Keratinocyte (primary cell): ENCODE measurements around the gene PPP1R13L. TPM values are rescaled to one million over a fixed set of nuclear protein-coding genes. Genes with fewer than 3 reads are reported as not detected.

Experiments
- DNase-seq: peaks from one replicate; pipeline ENCODE4 v3.0.0-alpha.2; 2011; ENCODE audit warnings: low read depth, missing footprints, low spot score
- FAIRE-seq: peaks from 2 replicates; lab custom pipeline; 2011; peaks lifted over from hg19 to GRCh38; lab: Jason Lieb, UNC
- H2AFZ ChIP-seq: 2 replicates; pipeline ENCODE4 v1.6.0; 2012; ENCODE audit warnings: low read length, control low read depth, inconsistent platforms; ENCODE audit not compliant: control insufficient read depth
- H3K27ac ChIP-seq: 2 replicates; pipeline ENCODE4 v1.5.1; 2011; ENCODE audit warnings: low read length; ENCODE audit not compliant: control insufficient read depth, insufficient read depth
- H3K27me3 ChIP-seq: 3 replicates; pipeline ENCODE4 v1.6.0; 2011; ENCODE audit warnings: low read length; ENCODE audit not compliant: control insufficient read depth, insufficient read depth; ENCODE audit errors: extremely low read depth
- H3K36me3 ChIP-seq, 2 experiments: 2 replicates in 1 of 2; 3 replicates in 1 of 2; pipeline ENCODE4 v1.5.1; 2011; ENCODE audit warnings: low read length in 2 of 2, mild to moderate bottlenecking in 1 of 2; ENCODE audit not compliant: control insufficient read depth in 2 of 2, insufficient read depth in 2 of 2; ENCODE audit errors: extremely low read depth in 1 of 2
- H3K4me1 ChIP-seq: 3 replicates; pipeline ENCODE4 v1.5.1; 2011; ENCODE audit warnings: low read length; ENCODE audit not compliant: control insufficient read depth, insufficient read depth; ENCODE audit errors: extremely low read depth
- H3K4me2 ChIP-seq: 3 replicates; pipeline ENCODE4 v1.6.0; 2011; ENCODE audit warnings: low read depth, low read length; ENCODE audit not compliant: control insufficient read depth, insufficient read depth; ENCODE audit errors: extremely low read depth
- H3K4me3 ChIP-seq, 3 experiments: fragments of 200-600 bp in 1 of 3; sonication (generic) in 1 of 3; 2 replicates in 2 of 3; 3 replicates in 1 of 3; pipeline ENCODE4 v1.5.1; 2011 to 2016; ENCODE audit warnings: low read length in 3 of 3, mild to moderate bottlenecking in 3 of 3, control low read depth in 2 of 3, inconsistent platforms in 1 of 3, low read depth in 1 of 3, mixed read lengths in 1 of 3, mixed run types in 1 of 3, moderate library complexity in 1 of 3; ENCODE audit not compliant: control insufficient read depth in 2 of 3, insufficient read depth in 2 of 3; ENCODE audit errors: extremely low read depth in 1 of 3
- H3K79me2 ChIP-seq: 2 replicates; pipeline ENCODE4 v1.6.0; 2012; ENCODE audit warnings: low read length; ENCODE audit not compliant: control insufficient read depth, insufficient read depth
- H3K9ac ChIP-seq: 3 replicates; pipeline ENCODE4 v1.6.0; 2011; ENCODE audit warnings: low read length; ENCODE audit not compliant: control insufficient read depth, insufficient read depth; ENCODE audit errors: extremely low read depth
- H3K9me1 ChIP-seq: 3 replicates; pipeline ENCODE4 v1.6.0; 2011; ENCODE audit warnings: low read length; ENCODE audit not compliant: control insufficient read depth, insufficient read depth; ENCODE audit errors: extremely low read depth
- H3K9me3 ChIP-seq: 2 replicates; pipeline ENCODE4 v1.5.1; 2012; ENCODE audit warnings: low read depth, low read length; ENCODE audit not compliant: control insufficient read depth
- H4K20me1 ChIP-seq: 3 replicates; pipeline ENCODE4 v1.6.0; 2011; ENCODE audit warnings: low read length; ENCODE audit not compliant: control insufficient read depth, insufficient read depth; ENCODE audit errors: extremely low read depth
- EZH2 ChIP-seq: IDR thresholded peaks from one replicate; pipeline ENCODE4 v1.6.1; 2012; ENCODE audit warnings: inconsistent platforms, mild to moderate bottlenecking, low read length, moderate library complexity
- dilution Hi-C: fragments of 300-500 bp; cut with MboI; formaldehyde crosslinking; loops from one replicate; pipeline ENCODE4 v1.7.0; 2020; ENCODE audit warnings: low sequenced_read_pairs; ENCODE audit not compliant: extremely low pct_ligation_motif_present
- polyA plus RNA-seq, 5 experiments: library from polyadenylated mRNA; depleted of rRNA in 3 of 5; stranded (reverse) in 3 of 5; stranded (forward) in 1 of 5; unstranded in 1 of 5; fragments of >200 nt; gene quantifications; 1 replicate in 1 of 5; 2 replicates in 3 of 5; 3 replicates in 1 of 5; pipeline versions ENCODE4 v1.2.1 to v1.2.3, GENCODE V29; 2011 to 2012; ENCODE audit warnings: missing spikeins in 2 of 5, low read depth in 1 of 5, low replicate concordance in 1 of 5
- TF ChIP-seq, protein P1 (sequence below), 3 experiments: IDR thresholded peaks in 1 of 3; conservative IDR thresholded peaks in 1 of 3; optimal IDR thresholded peaks in 1 of 3; 2 replicates in 2 of 3; 3 replicates in 1 of 3; pipeline versions ENCODE3 to v1.5.1; 2011; ENCODE audit warnings: low read length in 3 of 3, mild to moderate bottlenecking in 3 of 3, moderate library complexity in 2 of 3, control low read depth in 1 of 3, inconsistent platforms in 1 of 3; ENCODE audit not compliant: insufficient read depth in 2 of 3; ENCODE audit errors: extremely low read depth in 1 of 3

The PPP1R13L gene
- polyA plus RNA-seq, 1 donor (not counting 4 experiments of a cell fraction or from before 2014, with no cell fraction given), result 31.2 TPM

DNA sequence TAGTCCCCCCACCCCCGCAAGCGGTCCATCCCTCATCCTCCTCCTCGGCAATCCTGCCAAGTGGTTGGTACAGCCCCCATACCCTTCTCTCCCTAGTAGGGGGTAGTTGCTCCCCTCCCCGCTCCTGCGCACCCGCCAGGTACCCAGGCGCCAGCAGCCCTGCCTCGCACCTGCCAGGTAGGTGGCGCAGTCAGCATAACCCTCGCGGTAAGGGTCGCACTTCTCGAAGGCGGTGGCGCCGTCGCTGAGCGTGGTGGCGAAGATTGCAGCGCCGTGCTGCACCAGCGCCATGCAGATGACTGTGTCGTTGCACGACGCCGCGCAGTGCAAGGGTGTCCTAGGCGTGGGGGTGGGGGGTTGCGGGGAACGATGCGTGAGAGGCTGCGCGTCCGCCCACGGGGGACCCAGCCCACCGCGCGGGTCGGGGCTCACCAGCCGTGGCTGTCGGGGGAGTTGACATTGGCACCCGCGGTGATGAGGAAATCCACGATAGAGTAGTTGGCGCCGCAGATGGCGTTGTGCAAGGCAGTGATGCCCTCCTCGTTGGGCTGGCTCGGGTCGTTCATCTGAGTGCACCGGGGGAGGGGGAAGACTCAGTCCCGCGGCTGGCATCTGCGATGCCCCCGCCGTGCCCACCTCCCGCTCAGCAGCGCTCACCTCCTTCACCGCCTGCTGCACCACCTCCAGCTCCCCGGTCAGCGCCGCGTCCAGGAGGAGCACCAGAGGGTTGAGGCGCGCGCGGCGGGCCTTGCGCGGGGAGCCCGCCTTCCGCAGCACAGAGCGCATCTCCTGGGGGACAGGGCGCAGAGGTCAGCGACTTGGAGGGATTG, 19.3 kb downstream of the PPP1R13L start:
- H3K79me2 ChIP-seq, result peaks cover 8% of the 10 kb centered on the region

DNA sequence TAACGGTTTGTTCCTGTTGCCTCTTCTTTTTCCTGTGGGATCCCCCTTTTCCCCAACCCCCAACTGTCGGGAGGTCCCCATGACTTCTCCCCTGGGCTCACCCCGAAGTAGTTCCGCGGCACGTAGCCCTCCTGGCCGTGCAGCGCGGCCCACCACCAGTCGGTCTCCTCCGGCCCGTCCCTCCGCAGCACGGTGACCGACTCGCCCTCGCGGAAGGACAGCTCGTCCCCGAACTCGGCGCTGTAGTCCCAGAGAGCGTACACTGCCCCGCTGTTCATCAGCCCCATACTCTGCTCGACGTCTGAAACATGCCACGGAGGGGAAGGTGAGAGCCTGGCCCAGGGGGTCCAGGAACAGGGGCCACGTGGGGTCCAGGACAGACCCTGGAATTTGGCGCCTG, 22.4 kb downstream of the PPP1R13L start:
- FAIRE-seq (no peak), DNase-seq (no peak)
- H3K9me3 ChIP-seq, result no peaks in the 10 kb centered on the region
- TF ChIP-seq, protein P1, sequence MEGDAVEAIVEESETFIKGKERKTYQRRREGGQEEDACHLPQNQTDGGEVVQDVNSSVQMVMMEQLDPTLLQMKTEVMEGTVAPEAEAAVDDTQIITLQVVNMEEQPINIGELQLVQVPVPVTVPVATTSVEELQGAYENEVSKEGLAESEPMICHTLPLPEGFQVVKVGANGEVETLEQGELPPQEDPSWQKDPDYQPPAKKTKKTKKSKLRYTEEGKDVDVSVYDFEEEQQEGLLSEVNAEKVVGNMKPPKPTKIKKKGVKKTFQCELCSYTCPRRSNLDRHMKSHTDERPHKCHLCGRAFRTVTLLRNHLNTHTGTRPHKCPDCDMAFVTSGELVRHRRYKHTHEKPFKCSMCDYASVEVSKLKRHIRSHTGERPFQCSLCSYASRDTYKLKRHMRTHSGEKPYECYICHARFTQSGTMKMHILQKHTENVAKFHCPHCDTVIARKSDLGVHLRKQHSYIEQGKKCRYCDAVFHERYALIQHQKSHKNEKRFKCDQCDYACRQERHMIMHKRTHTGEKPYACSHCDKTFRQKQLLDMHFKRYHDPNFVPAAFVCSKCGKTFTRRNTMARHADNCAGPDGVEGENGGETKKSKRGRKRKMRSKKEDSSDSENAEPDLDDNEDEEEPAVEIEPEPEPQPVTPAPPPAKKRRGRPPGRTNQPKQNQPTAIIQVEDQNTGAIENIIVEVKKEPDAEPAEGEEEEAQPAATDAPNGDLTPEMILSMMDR (optimal IDR thresholded peaks at IDR 0.05 in 1 of 3, IDR thresholded peaks at IDR 0.05 in 1 of 3, conservative IDR thresholded peaks at IDR 0.05 in 1 of 3; ENCODE audit: extremely low read depth in 1 of 3, insufficient read depth in 2 of 3, low read length in 3 of 3), result no peak
- no peak for TF ChIP-seq EZH2
- H3K4me3 ChIP-seq, result no peak overlapping the region
- H3K27me3 ChIP-seq, result no peaks in the 10 kb centered on the region
- H2AFZ ChIP-seq, result no peak overlapping the region
- H3K4me2 ChIP-seq, result no peak overlapping the region
- no peak overlapping the region for H3K9ac ChIP-seq
- H3K27ac ChIP-seq, result no peak overlapping the region
- no peaks in the 10 kb centered on the region for H4K20me1 ChIP-seq
- peaks cover 9% of the 10 kb centered on the region for H3K4me1 ChIP-seq
- dilution Hi-C loops, result no loop called here
- H3K79me2 ChIP-seq, result peaks cover 8% of the 10 kb centered on the region
- H3K36me3 ChIP-seq, result peaks cover 19 to 25% of the 10 kb centered on the region in 2 experiments
- no peaks in the 10 kb centered on the region for H3K9me1 ChIP-seq

More for the DNA sequence above, 19.3 kb downstream of the PPP1R13L start:
- Histone ChIP-seq H3K36me3 (peaks cover 18 to 23% of the 10 kb centered on the region in 2 experiments), H2AFZ (no peak overlapping the region), H4K20me1 (no peaks in the 10 kb centered on the region), H3K9me1 (no peaks in the 10 kb centered on the region), H3K4me3 (no peak overlapping the region), H3K27ac (no peak overlapping the region), H3K27me3 (no peaks in the 10 kb centered on the region), H3K9me3 (no peaks in the 10 kb centered on the region), H3K4me1 (no peaks in the 10 kb centered on the region), H3K4me2 (no peak overlapping the region), H3K9ac (no peak overlapping the region)
- DNase-seq, result no peak
- FAIRE-seq, result no peak
- TF ChIP-seq, protein P1 (optimal IDR thresholded peaks at IDR 0.05 in 1 of 3, IDR thresholded peaks at IDR 0.05 in 1 of 3, conservative IDR thresholded peaks at IDR 0.05 in 1 of 3; ENCODE audit: extremely low read depth in 1 of 3, insufficient read depth in 2 of 3, low read length in 3 of 3), result no peak
- no peak for TF ChIP-seq EZH2
- dilution Hi-C loops, result no loop called here
